OCI-LY1 (cell line): Measurements from ENCODE around the gene GLB1L.

Source experiments
- H2AFZ ChIP-seq: fragments of 200-600 bp; sonication (generic), shearing (Covaris generic); 2 replicates; pipeline ENCODE4 v1.6.0; 2014; ENCODE audit warnings: antibody characterized with exemption, mild to moderate bottlenecking, low read length
- H3F3A ChIP-seq: fragments of 200-600 bp; sonication (generic), shearing (Covaris generic); 2 replicates; pipeline ENCODE4 v1.6.0; 2014; ENCODE audit warnings: mild to moderate bottlenecking, antibody characterized with exemption, low read length, moderate library complexity; ENCODE audit not compliant: insufficient read depth
- H3K27ac ChIP-seq: fragments of 200-600 bp; sonication (generic); 2 replicates; pipeline ENCODE4 v1.5.1; 2014; ENCODE audit warnings: low read length, mixed run types, mild to moderate bottlenecking, low read depth; ENCODE audit not compliant: poor library complexity, severe bottlenecking
- H3K27me3 ChIP-seq: fragments of 200-600 bp; sonication (generic); 2 replicates; pipeline ENCODE4 v1.6.0; 2014; ENCODE audit warnings: antibody characterized with exemption, mild to moderate bottlenecking, low read length, moderate library complexity; ENCODE audit not compliant: insufficient read depth
- H3K36me3 ChIP-seq: fragments of 200-600 bp; sonication (generic); 2 replicates; pipeline ENCODE4 v1.6.1; 2014; ENCODE audit warnings: mild to moderate bottlenecking, antibody characterized with exemption, low read length, moderate library complexity, mixed read lengths; ENCODE audit not compliant: insufficient read depth
- H3K4me1 ChIP-seq: fragments of 200-600 bp; sonication (generic); 2 replicates; pipeline ENCODE4 v1.5.1; 2014; ENCODE audit warnings: mild to moderate bottlenecking, low read length, moderate library complexity; ENCODE audit not compliant: insufficient read depth, severe bottlenecking
- H3K4me2 ChIP-seq: fragments of 200-600 bp; sonication (generic), shearing (Covaris generic); 2 replicates; pipeline ENCODE4 v1.6.1; 2014; ENCODE audit warnings: low read length
- H3K4me3 ChIP-seq: fragments of 200-600 bp; sonication (generic); 2 replicates; pipeline ENCODE4 v1.5.1; 2014; ENCODE audit warnings: low read length, low read depth, mild to moderate bottlenecking, mixed read lengths; ENCODE audit not compliant: poor library complexity, severe bottlenecking
- H3K79me2 ChIP-seq: fragments of 200-600 bp; shearing (Covaris generic); 2 replicates; pipeline ENCODE4 v1.6.1; 2016; ENCODE audit warnings: mixed run types, low read length, mixed read lengths; ENCODE audit not compliant: insufficient read depth
- H3K9ac ChIP-seq: fragments of 200-600 bp; sonication (generic), shearing (Covaris generic); 2 replicates; pipeline ENCODE4 v1.6.1; 2014; ENCODE audit warnings: mild to moderate bottlenecking, low read length, mixed read lengths
- H3K9me2 ChIP-seq: fragments of 200-600 bp; sonication (generic), shearing (Covaris generic); 2 replicates; pipeline ENCODE4 v1.6.1; 2014; ENCODE audit warnings: low read depth, mild to moderate bottlenecking, low read length, mixed read lengths
- H3K9me3 ChIP-seq: fragments of 200-600 bp; shearing (Covaris generic); 2 replicates; pipeline ENCODE4 v1.6.1; 2014; ENCODE audit warnings: low read length, mixed read lengths
- H4K20me1 ChIP-seq: fragments of 200-600 bp; sonication (generic), shearing (Covaris generic); 2 replicates; pipeline ENCODE4 v1.6.0; 2016; ENCODE audit warnings: mild to moderate bottlenecking, low read length; ENCODE audit not compliant: insufficient read depth
- EZH2 ChIP-seq: fragments of 200-600 bp; sonication (generic), shearing (Covaris generic); IDR thresholded peaks from 2 replicates; pipeline ENCODE4 v1.8.0; 2017; ENCODE audit warnings: borderline replicate concordance, mixed run types, mild to moderate bottlenecking, antibody characterized with exemption, low read length, moderate library complexity, mixed read lengths
- TF ChIP-seq, protein P1 (sequence below): fragments of 200-600 bp; sonication (generic), shearing (Covaris generic); IDR thresholded peaks from 2 replicates; pipeline ENCODE4 v1.5.1; 2017; ENCODE audit warnings: mild to moderate bottlenecking, antibody characterized with exemption, low read length, moderate library complexity, mixed read lengths

The GLB1L gene

DNA sequence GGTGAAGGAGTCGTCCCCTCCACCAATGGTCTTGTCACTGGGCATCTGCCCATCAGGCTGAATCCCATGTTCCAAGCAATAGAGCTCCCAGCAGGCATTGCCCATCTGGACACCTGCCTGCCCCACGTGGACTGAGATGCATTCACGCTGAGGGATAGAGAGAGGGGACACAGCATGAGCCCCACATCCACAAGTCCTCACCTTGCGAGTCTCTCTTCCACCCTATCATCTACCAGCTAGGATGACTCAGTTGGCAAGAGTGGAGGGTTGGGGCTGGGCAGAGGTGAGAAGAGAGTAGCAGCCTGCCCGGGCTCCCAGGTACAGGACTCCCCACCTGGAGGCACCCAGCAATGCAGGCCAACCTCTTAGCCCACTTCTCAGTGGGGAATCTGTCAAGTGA, 6.8 kb upstream of the GLB1L start:
- no peaks in the 10 kb centered on the region for H3K9me3 ChIP-seq
- no peaks in the 10 kb centered on the region for H3K9me2 ChIP-seq
- H3F3A ChIP-seq = 0 out of 2 replicates have a peak, but pooled peaks cover 5% of the 10 kb centered on the region
- no peaks in the 10 kb centered on the region for H4K20me1 ChIP-seq
- no peaks in the 10 kb centered on the region for H3K79me2 ChIP-seq
- peak overlapping the region; percentile 79 for H3K4me2 ChIP-seq
- peak overlapping the region; percentile 89 for H3K9ac ChIP-seq
- peaks cover 70% of the 10 kb centered on the region for H3K4me1 ChIP-seq
- no peaks in the 10 kb centered on the region for H3K27me3 ChIP-seq
- H3K36me3 ChIP-seq = peaks cover 48% of the 10 kb centered on the region
- H2AFZ ChIP-seq = no peak overlapping the region
- H3K27ac ChIP-seq = peak overlapping the region; percentile 98
- TF ChIP-seq, protein P1, sequence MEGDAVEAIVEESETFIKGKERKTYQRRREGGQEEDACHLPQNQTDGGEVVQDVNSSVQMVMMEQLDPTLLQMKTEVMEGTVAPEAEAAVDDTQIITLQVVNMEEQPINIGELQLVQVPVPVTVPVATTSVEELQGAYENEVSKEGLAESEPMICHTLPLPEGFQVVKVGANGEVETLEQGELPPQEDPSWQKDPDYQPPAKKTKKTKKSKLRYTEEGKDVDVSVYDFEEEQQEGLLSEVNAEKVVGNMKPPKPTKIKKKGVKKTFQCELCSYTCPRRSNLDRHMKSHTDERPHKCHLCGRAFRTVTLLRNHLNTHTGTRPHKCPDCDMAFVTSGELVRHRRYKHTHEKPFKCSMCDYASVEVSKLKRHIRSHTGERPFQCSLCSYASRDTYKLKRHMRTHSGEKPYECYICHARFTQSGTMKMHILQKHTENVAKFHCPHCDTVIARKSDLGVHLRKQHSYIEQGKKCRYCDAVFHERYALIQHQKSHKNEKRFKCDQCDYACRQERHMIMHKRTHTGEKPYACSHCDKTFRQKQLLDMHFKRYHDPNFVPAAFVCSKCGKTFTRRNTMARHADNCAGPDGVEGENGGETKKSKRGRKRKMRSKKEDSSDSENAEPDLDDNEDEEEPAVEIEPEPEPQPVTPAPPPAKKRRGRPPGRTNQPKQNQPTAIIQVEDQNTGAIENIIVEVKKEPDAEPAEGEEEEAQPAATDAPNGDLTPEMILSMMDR = no peak
- no peak for TF ChIP-seq EZH2
- peak overlapping the region; percentile 83 for H3K4me3 ChIP-seq

DNA sequence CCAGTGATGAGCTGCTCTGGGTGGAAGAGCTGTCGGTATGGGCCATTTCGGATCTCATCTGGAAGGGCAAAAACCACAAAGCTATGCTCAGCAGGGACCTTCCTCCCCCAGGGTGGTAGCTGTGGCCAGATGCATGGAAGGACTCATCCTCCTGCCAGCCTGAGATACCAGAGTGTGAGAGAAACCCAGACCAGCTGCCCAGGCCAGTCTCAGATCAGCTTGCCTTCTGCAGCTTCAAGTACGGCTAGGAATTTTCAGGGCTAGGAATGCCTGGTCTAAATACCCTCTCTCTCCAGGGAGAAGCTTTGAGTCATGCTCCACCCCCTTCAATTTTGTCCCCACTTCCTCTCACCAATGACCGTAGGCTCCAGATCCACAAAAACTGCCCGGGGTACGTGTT, 6.4 kb upstream of the GLB1L start:
- H3K9me3 ChIP-seq = no peaks in the 10 kb centered on the region
- H3K27ac ChIP-seq = peak overlapping the region; percentile 98
- H3K36me3 ChIP-seq = peaks cover 48% of the 10 kb centered on the region
- H3K27me3 ChIP-seq = no peaks in the 10 kb centered on the region
- no peak overlapping the region for H2AFZ ChIP-seq
- H3K4me1 ChIP-seq = peaks cover 74% of the 10 kb centered on the region
- 0 out of 2 replicates have a peak, but pooled peaks cover 5% of the 10 kb centered on the region for H3F3A ChIP-seq
- TF ChIP-seq, protein P1 = no peak
- TF ChIP-seq EZH2 = no peak
- no peaks in the 10 kb centered on the region for H4K20me1 ChIP-seq
- peak overlapping the region; percentile 79 for H3K4me2 ChIP-seq
- no peaks in the 10 kb centered on the region for H3K9me2 ChIP-seq
- no peaks in the 10 kb centered on the region for H3K79me2 ChIP-seq
- peak overlapping the region; percentile 89; the same call in 1 of the 2 replicates for H3K9ac ChIP-seq
- H3K4me3 ChIP-seq = peak overlapping the region; percentile 83

DNA sequence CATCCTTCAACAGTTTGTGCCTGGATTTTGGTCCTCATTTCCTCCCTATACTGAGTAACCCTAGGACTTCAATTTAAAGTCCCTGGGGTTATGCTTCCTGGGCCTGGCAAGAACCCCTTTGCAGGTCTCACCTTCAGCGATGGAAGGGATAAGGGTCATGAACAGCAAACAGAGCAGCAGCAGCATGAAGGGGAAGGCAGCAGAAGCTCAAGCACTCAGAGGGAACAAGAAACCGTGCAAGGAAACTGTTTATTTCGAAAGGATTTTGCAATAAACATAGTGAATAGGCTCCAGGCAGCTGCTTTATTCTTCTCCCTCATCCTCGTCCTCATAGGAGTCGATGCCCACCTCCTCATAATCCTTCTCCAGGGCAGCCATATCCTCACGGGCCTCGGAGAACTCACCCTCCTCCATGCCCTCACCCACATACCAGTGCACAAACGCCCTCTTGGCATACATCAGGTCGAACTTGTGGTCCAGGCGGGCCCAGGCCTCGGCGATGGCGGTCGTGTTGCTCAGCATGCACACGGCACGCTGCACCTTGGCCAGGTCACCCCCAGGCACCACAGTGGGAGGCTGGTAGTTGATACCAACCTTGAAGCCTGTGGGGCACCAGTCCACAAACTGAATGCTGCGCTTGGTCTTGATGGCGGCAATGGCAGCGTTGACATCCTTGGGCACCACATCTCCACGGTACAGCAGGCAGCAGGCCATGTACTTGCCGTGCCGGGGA, 5.0 kb upstream of the GLB1L start:
- Histone ChIP-seq H3K27me3 (no peaks in the 10 kb centered on the region), H3K4me3 (peak overlapping the region; percentile 51), H3K79me2 (no peaks in the 10 kb centered on the region)

More for the DNA sequence above, 5.0 kb upstream of the GLB1L start:
- Histone ChIP-seq H3K4me2 (peak overlapping the region; percentile 73), H3F3A (0 out of 2 replicates have a peak, but pooled peaks cover 2% of the 10 kb centered on the region), H3K36me3 (peaks cover 48% of the 10 kb centered on the region), H3K27ac (peak overlapping the region; percentile 98), H3K9me2 (no peaks in the 10 kb centered on the region), H2AFZ (no peak overlapping the region), H3K4me1 (peaks cover 83% of the 10 kb centered on the region), H3K9me3 (no peaks in the 10 kb centered on the region), H4K20me1 (no peaks in the 10 kb centered on the region), H3K9ac (peak overlapping the region; percentile 68)
- no peak for TF ChIP-seq EZH2
- TF ChIP-seq, protein P1 = no peak
